Ecto neural progenitor cell (in vitro differentiated cells): Measurements from ENCODE around the gene MCL1.
"Not testable (repeated sequence)": the region's sequence is repeated elsewhere in the genome, so short reads cannot be mapped to it uniquely, and the experiment has no call there.

Experiments used
- DNase-seq: peaks from one replicate; pipeline ENCODE4 v3.0.0-alpha.2; 2018; ENCODE audit warnings: low spot score

The MCL1 gene

DNA sequence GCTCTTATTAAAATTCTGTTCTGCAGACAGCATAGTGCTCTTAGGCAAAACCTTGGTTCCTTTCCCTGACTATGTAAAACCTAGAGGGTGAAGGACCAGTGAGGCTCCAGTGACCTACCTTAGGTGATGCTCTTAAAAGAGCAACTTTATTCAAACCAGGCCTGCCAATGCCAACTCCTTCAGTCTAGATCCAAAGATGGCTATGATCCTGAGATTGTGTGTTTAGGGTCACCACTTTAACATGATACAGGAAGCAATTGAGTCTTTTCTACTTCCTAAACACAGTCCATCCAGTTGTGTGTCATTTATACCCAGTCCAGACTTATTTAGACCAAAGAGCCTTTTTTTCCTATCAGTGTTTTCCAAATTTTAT is 10.8 kb downstream of the MCL1 start:
- no peak for DNase-seq

- peak; percentile 87 for DNase-seq
Measured at GRCh38 chr1:150567717-150568593, 11.5 kb downstream of the MCL1 start.

DNA sequence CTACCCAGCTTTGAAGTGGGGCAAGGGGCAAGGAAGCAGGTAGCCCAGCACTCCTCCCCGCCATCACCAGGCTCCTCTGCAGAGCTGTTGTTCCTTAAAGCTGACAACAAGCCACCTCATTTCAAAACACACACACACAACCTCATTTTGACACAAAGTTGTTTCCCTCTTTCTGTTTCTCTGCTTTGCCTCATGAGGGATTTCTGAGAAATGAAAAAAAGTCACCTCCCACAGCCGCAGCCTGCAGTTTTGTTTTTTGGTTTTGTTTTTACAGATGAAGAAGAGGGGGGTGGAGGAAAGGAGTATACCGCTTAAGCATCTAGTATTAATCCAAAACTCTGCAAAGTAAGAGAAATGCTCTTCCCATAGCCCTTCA is 12.1 kb downstream of the MCL1 start:
- peak; percentile 49 for DNase-seq

DNA sequence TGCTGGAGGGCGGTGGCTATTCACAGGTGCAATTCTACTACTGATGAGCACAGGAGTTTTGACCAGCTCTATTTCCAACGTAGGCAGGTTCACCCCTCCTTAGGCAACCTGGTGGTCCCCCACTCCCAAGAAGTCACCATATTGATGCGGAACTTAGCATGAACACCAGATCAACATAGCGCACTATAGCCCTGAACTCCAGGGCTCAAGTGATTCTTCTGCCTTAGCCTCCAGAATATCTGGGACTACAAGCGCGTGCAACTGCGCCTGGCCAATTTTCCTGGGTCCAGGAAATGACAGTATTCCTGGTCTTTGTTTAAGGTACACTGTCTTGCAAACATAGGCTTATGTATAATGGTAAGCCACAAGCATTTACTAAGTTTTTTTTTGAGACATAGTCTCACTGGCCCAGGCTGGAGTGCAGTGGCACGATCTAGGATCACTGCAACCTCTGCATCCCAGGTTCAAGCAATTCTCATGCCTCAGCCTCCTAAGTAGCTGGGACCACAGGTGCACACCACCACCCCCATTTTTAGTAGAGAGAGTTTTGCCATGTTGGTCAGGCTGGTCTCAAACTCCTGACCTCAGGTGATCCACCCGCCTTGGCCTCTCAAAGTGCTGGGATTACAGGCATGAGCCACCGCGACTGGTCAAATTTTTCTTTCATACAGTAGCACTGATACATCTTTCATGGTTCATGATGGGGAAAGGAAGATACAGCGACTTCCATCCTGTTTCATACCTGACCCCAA is 12.6 kb downstream of the MCL1 start:
- DNase-seq, result no peak

DNA sequence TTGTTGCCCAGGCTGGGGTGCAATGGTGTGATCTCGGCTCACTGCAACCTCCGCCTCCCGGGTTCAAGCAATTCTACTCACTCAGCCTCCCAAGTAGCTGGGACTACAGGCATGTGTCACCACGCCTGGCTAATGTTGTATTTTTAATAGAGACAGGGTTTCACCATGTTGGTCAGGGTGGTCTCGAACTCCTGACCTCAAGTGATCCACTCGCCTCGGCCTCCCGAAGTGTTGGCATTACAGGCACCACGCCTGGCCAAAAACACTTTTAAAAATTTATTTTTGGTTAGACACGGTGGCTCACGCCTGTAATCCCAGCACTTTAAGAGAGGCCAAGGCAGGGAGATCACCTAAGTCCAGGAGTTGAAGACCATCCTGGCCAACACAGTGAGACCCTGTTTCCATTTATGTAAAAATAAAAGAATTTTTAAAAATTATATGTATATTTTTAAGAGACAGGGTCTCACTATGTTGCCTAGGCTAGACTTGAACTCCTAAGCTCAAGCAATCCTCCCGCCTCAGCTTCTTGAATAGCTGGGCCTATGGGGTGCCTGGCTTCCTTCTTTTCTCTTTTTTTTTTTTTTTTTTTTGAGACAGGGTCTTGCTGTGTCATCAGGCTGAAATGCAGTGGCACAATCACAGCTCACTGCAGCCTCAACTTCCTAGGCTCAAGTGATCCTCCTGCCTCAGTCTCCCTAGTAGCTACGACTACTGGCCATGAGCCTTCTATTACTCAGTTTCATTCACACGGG is 14.0 kb downstream of the MCL1 start:
- not testable (repeated sequence) for DNase-seq

DNA sequence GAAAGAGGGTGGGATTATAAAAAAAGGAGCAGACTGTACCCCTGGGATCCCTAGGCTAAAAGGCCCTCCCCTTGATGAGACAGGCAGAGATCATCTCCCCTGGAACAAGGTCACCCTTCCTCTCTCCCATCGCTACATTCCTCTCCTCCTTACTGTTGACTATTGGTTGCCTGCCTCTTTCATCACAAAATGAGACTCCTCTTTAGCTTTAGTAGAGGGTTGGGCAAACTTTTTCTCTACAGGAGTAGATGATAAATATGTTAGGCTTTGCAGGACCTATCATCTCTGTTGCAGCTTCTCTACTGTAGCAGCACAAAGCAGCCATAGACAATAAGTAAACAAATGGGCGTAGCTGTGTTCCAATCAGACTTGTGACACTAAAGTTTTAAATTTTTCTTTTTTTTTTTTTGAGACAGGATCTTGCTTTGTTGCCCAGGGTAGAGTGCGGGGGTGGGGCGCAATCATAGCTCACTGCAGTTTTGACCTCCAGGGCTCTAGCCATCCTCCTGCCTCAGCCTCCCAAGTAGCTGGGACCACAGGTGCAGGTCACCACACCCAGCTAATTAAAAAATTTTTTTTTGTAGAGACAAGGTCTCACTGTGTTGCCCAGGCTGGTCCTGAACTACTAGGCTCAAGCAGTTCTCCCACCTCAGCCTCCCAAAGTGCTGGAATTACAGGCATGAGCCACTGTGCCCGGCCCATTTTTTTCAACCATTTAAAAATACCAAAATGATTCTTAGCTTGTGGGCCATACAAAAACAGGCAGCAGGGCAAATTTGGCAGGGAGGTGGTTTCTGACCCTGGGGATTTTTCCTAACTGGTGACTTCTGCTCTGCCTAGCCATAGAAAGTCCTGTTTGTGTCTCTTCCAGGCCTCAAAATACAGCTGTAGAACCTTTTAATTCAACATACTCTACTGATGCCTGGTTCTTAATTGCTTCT is 15.1 kb downstream of the MCL1 start:
- DNase-seq, result no peak

GRCh38 chr1:150563340-150564038 is 15.9 kb downstream of the MCL1 start:
- no peak for DNase-seq

DNA sequence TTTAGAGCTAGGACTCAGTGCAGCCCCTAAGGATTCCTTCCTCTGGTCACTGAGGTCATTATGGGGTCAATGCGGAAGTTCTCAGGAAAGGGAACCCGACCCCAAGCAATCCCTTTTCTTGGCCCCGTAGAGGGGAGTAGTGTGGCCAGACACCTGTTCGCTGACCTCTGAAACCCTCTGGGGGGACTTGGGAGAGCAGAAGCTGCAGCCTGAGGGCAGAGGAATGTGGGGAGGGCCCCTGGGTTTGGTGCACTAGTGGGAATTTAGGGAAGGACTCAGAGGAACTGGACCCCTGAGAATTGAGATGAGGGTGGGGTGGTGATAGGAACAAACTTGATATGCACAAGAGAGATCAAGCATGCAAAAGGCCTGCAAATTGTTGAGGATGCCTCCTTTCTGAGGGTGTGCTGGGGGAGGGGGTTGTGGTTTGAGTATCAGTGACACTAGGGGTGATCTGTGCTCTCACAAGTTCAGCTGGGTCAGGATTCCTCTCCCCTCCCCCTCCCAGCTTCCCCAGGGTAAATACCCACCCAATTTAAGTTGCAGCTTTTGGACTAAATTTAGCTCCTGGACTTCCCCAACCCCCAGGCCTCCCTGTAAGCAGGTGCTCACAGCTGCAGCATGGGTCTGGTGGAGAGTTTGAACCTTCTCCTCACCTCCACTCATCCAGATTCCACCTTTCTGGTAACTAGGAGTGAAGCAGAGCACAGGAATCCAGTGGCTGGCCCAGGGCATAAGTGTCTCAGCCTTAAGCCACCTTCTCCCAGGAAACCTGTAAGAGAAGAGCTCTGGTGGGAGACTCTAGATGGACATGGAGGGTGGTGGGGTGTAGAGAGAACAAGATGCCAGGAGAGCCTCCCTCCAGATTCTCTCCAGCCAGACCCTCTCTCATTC is 16.7 kb downstream of the MCL1 start:
- DNase-seq, result no peak

DNA sequence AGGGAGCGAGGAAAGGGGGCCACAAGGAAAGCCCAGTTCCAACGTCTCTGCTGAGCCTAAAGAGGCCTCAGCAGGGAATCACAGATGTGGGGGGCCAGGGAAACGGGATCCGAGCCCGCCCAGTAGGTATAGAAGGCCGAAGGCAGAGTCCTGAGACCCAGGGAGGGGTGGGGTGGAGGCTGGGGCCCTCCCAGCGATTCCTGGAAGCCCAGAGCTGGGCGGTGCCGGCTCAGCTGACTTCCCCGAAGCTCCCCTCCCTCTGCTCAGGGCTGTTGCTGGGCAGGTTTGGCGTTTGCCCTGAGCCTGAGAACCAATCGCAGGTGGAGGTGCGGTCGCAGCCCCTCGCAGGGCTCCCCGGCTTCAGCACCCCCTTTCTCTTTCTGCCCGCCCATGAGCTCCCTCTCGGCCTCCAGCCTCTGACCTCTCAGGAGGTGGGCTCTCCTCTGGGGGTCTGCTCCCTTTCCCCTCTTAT is 17.4 kb downstream of the MCL1 start:
- DNase-seq, result peak; percentile 92

DNA sequence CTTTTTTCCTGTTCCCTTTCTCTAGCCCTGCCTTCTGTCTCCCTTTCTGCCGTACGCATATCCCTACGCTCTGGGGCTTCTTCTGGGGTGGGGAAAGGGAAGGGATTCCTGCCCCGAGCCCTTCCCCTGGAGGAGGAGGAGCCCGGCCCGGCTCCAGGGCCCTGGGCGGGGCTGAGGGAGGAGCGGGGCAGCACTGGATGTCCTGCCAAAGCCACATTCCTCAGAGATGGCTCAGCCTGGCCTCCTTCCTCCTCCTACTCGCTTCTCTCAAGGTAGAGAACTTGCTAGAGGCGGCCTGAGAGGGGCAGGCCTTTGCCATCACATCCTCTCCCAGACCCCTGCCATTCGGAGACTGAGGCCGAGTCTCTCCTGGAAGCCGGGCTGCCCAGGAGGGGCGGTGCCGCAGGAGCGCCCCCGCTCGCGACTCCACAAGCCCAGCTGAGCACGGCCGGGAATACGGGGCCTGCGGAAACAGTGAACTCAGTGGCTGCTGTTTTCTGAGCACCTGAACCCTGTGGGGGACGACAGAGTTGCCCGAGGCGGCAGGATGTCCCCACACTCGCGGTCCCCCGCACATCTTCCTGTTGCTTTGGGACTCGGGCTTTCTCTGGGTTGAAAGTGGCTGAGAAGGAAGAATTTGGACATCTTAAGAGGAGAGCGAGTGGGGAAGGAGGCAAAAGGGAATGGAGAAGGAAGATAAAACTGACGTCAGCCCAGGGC is 18.0 kb downstream of the MCL1 start:
- DNase-seq, result peak; percentile 92

DNA sequence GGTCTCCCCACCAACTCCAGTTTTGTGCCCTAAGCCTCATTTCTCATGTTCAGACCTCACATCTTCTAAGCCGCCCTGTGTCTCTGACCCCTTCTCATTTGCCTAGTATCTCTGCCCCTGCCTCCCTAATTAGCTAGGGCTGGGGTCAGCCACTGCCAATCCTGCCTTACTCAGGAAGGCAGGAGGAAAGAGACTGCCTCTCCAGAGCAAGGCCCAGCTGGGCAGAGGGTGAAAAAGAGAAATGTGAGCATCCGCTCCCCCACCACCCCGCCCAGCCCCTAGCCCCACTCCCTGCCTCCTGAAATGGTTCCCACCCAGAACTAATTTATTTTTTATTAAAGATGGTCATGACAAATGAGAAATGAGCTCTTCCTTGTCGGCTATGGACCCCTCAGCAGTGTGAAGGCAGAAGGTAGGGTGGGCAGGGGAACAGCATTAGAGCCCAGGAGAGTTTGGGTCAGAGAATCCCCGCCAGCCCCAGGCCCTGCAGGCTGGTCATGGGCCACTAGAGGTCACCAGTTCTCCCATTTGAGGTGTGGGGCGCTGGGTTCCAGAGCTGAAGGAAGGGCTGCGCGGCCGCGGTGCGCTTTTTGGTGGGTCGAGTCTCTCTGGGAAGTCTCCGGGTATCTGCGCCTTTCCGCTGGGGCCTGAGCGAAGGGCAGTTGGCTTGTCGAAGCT is 18.7 kb downstream of the MCL1 start:
- DNase-seq, result peak; percentile 95

GRCh38 chr1:150560011-150560438 is 19.4 kb downstream of the MCL1 start:
- peak; percentile 88 for DNase-seq

GRCh38 chr1:150559656-150560010 is 19.8 kb downstream of the MCL1 start:
- no peak for DNase-seq

DNA sequence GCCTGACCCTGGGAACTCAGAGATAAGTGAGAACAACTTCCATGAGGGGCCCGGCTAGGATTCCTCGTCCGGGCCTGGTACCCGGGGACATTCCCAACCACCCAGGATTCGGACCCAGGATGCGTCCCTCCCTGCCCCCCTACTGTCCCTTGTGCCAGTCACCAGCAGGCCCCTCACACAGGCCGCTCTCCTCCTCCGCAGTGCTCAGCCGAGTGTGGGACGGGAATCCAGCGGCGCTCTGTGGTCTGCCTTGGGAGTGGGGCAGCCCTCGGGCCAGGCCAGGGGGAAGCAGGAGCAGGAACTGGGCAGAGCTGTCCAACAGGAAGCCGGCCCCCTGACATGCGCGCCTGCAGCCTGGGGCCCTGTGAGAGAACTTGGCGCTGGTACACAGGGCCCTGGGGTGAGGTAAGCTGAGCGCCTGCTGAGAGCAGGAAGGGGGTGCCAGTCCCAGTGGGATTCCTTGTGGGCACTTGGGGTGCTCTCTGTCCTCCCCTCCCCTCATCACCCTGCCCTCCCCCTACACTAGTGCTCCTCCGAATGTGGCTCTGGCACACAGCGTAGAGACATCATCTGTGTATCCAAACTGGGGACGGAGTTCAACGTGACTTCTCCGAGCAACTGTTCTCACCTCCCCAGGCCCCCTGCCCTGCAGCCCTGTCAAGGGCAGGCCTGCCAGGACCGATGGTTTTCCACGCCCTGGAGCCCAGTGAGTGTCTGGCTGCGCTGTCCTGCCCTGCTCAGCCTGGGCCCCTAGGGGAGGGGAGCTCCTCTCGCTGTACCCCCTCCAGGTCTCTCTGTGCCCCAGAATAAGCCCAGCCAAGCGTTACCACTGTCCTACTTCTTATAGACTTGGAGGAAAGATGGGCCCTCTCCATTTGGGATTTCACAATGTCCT is 20.4 kb downstream of the MCL1 start:
- DNase-seq, result peak; percentile 56

- no peak for DNase-seq
Measured at GRCh38 chr1:150558303-150558704, 21.1 kb downstream of the MCL1 start.

- DNase-seq, result no peak
Measured at GRCh38 chr1:150557813-150558212, 21.6 kb downstream of the MCL1 start.

GRCh38 chr1:150557065-150557600 is 22.3 kb downstream of the MCL1 start:
- DNase-seq, result no peak
